AG10803 (cell line): ENCODE measurements around the gene EPM2A.

Source experiments
- DNase-seq: peaks from one replicate; pipeline ENCODE4 v3.0.0; 2010; ENCODE audit warnings: low read depth
- H3K4me3 ChIP-seq: 2 replicates; pipeline ENCODE4 v1.5.1; 2011; ENCODE audit warnings: mild to moderate bottlenecking, low read length, control low read depth
- TF ChIP-seq, protein P1 (sequence below): conservative IDR thresholded peaks from 2 replicates; pipeline ENCODE4 v1.5.1; 2011; ENCODE audit warnings: mild to moderate bottlenecking, low read length, control low read depth, inconsistent platforms

The EPM2A gene

GRCh38 chr6:145758113-145758512, 22.8 kb upstream of the EPM2A start:
- TF ChIP-seq, protein P1, sequence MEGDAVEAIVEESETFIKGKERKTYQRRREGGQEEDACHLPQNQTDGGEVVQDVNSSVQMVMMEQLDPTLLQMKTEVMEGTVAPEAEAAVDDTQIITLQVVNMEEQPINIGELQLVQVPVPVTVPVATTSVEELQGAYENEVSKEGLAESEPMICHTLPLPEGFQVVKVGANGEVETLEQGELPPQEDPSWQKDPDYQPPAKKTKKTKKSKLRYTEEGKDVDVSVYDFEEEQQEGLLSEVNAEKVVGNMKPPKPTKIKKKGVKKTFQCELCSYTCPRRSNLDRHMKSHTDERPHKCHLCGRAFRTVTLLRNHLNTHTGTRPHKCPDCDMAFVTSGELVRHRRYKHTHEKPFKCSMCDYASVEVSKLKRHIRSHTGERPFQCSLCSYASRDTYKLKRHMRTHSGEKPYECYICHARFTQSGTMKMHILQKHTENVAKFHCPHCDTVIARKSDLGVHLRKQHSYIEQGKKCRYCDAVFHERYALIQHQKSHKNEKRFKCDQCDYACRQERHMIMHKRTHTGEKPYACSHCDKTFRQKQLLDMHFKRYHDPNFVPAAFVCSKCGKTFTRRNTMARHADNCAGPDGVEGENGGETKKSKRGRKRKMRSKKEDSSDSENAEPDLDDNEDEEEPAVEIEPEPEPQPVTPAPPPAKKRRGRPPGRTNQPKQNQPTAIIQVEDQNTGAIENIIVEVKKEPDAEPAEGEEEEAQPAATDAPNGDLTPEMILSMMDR: no peak
- DNase-seq: no peak
- no peak overlapping the region for H3K4me3 ChIP-seq

DNA sequence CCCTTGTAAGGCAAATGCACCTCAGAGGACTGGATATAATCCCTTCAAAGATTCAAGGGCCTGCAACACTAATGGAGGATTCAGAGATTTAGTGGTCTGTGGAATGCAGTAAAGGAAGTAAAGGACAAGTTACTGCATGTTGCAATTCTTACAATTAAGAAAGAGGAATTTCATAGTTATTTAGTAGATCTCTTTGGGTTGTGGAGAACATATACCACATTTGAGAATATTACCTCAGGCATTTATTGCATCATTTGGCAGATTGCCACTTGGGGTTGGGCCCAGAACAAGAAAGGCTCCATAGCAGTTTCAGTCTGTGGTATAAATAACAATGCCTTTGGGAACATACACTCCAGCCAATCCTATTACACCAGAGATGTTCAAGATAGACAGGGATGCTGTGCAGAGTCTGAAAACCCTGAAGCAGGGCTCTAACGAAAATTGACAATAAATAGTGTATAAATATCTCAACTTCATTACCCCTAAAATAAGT, 20.9 kb upstream of the EPM2A start:
- peak; percentile 97 for DNase-seq
- TF ChIP-seq, protein P1: no peak
- no peak overlapping the region for H3K4me3 ChIP-seq

GRCh38 chr6:145755682-145756081, 20.4 kb upstream of the EPM2A start:
- no peak overlapping the region for H3K4me3 ChIP-seq
- DNase-seq: no peak
- TF ChIP-seq, protein P1: no peak

DNA sequence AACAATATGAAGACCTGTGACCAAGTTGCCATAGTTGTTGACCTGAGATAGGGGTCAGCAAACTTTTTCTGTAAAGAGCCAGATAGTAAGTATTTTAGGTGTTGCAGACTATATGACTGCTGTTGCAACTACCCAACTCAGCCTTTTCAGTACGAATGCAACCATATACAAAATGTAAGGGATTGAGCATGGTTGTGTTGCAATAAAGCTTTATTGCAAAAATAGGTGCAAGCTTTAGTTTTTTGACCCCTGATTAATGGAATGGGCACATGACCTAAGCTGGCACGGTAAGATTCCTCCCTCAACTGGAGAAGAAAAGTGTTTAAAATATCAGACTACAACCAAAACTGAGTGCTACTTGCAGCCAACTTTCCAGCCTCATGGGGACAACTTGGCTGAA, 17.3 kb upstream of the EPM2A start:
- no peak overlapping the region for H3K4me3 ChIP-seq
- TF ChIP-seq, protein P1: no peak
- DNase-seq: no peak

GRCh38 chr6:145749632-145750031, 14.3 kb upstream of the EPM2A start:
- TF ChIP-seq, protein P1: no peak
- no peak overlapping the region for H3K4me3 ChIP-seq
- peak; percentile 79 for DNase-seq

DNA sequence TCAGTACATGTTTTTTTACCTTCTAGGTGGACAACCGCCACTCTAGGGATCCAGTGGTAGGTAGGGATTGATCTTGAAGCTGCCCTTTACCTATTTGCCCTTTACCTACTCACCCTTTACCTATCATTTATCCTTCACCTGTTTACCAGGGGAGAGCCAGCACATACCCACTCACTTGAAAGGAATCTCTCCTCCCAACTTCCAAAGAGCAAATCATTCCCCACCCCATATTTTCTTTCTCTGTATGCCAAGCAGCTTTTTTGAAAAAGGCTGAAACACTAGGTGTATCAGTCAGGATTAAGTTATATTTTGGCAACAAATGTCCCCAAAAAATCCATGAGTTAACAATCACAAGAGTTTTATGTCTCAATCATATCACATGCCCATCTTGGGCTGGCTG, 10.5 kb upstream of the EPM2A start:
- TF ChIP-seq, protein P1: no peak
- H3K4me3 ChIP-seq: no peak overlapping the region
- no peak for DNase-seq

GRCh38 chr6:145744619-145745018, 9.3 kb upstream of the EPM2A start:
- TF ChIP-seq, protein P1: no peak
- no peak overlapping the region for H3K4me3 ChIP-seq
- DNase-seq: no peak
